HepG2 (cell line): ENCODE data around the gene ZNF608. TPM values are rescaled to one million over a fixed set of nuclear protein-coding genes. Genes with fewer than 3 reads are reported as not detected.

Source experiments
- ATAC-seq: fragments of 200-7000 bp; cut with Tn5 transposase; 3 replicates; pipeline ENCODE4 v1.9.1; 2020; ENCODE audit warnings: mild to moderate bottlenecking, moderate library complexity
- BruUV-seq: library from RNA; stranded (reverse); fragments of 400-500 nt; replicated peaks from 2 replicates; lab custom pipeline; 2021; lab: Mats Ljungman, UMichigan
- CTCF ChIA-PET: fragments of 300-600 bp; formaldehyde crosslinking; extraction: SDS; loops from one replicate; lab custom pipeline; 2021; ENCODE audit warnings: low total read pairs, inconsistent platforms, low intra/inter-chr PET ratio; lab: Yijun Ruan, JAX
- POLR2A ChIA-PET: fragments of 350-600 bp; sonication (Branson Sonifier 250); formaldehyde crosslinking; loops from one replicate; lab custom pipeline; 2020; ENCODE audit warnings: antibody characterized with exemption, inconsistent platforms; lab: Yijun Ruan, JAX
- DNase-seq: peaks from one replicate; pipeline ENCODE4 v3.0.0-alpha.2; 2015; ENCODE audit warnings: low spot score
- FAIRE-seq: peaks from 3 replicates; lab custom pipeline; 2011; peaks lifted over from hg19 to GRCh38; lab: Jason Lieb, UNC
- H2AFZ ChIP-seq: one replicate; pipeline ENCODE4 v1.6.1; 2011; ENCODE audit warnings: low read length, inconsistent platforms
- H3K27ac ChIP-seq: fragments of 300-600 bp; 3 replicates; pipeline ENCODE4 v1.8.0; 2011; ENCODE audit warnings: mixed run types, mild to moderate bottlenecking, mixed read lengths, low read length, inconsistent platforms; ENCODE audit not compliant: insufficient read depth; ENCODE audit errors: extremely low read length
- H3K27me3 ChIP-seq, 2 experiments: fragments of 200-600 bp in 1 of 2; 2 replicates in 1 of 2; 3 replicates in 1 of 2; pipeline versions ENCODE4 v1.6.0 to v1.8.0; 2011; ENCODE audit warnings: low read length in 2 of 2, mild to moderate bottlenecking in 2 of 2, moderate library complexity in 2 of 2, inconsistent platforms in 1 of 2; ENCODE audit not compliant: insufficient read depth in 2 of 2, control insufficient read depth in 1 of 2
- H3K36me3 ChIP-seq, 2 experiments: fragments of 200-600 bp in 1 of 2; replicated peaks in 1 of 2; 2 replicates in 1 of 2; 3 replicates in 1 of 2; pipeline versions ENCODE4 v1.5.1 to v1.8.0; 2011; ENCODE audit warnings: low read length in 2 of 2, inconsistent platforms in 1 of 2; ENCODE audit not compliant: insufficient read depth in 2 of 2, control insufficient read depth in 1 of 2
- H3K4me1 ChIP-seq: 2 replicates; pipeline ENCODE4 v1.5.1; 2012; ENCODE audit warnings: low read length, inconsistent platforms; ENCODE audit not compliant: insufficient read depth
- H3K4me2 ChIP-seq: 2 replicates; pipeline ENCODE4 v1.6.0; 2011; ENCODE audit warnings: low read depth, low read length, inconsistent platforms
- H3K4me3 ChIP-seq, 3 experiments: fragments of 200-600 bp in 1 of 3; sonication (generic), shearing (Covaris generic) in 1 of 3; replicated peaks in 1 of 3; 2 replicates each; pipeline ENCODE4 v1.5.1; 2011 to 2016; ENCODE audit warnings: low read length in 3 of 3, inconsistent platforms in 2 of 3, low read depth in 2 of 3, mild to moderate bottlenecking in 2 of 3, control low read depth in 1 of 3, mixed read lengths in 1 of 3; ENCODE audit not compliant: insufficient read depth in 1 of 3
- H3K79me2 ChIP-seq: one replicate; pipeline ENCODE4 v1.6.1; 2011; ENCODE audit warnings: low read length, inconsistent platforms; ENCODE audit not compliant: insufficient read depth
- H3K9ac ChIP-seq: 2 replicates; pipeline ENCODE4 v1.6.0; 2011; ENCODE audit warnings: mild to moderate bottlenecking, low read depth, low read length, inconsistent platforms; ENCODE audit not compliant: insufficient read depth
- H3K9me3 ChIP-seq: 2 replicates; pipeline ENCODE4 v1.5.1; 2012; ENCODE audit warnings: mild to moderate bottlenecking, low read length
- H4K20me1 ChIP-seq: 2 replicates; pipeline ENCODE4 v1.6.0; 2011; ENCODE audit warnings: inconsistent platforms, mild to moderate bottlenecking, low read length, moderate library complexity; ENCODE audit not compliant: insufficient read depth
- ASH2L ChIP-seq: fragments of 300-600, 200-600 bp; sonication (generic); IDR thresholded peaks from 2 replicates; pipeline ENCODE4 v1.7.0; 2017; ENCODE audit warnings: low read depth, mild to moderate bottlenecking, moderate library complexity, mixed read lengths, low read length; ENCODE audit not compliant: insufficient read length
- DPF2 ChIP-seq: sonication (generic); formaldehyde crosslinking; IDR thresholded peaks from 2 replicates; pipeline ENCODE4 v1.4.0; 2020; ENCODE audit warnings: mild to moderate bottlenecking, low read depth, missing genetic modification reagents, borderline replicate concordance
- IKZF4 ChIP-seq: sonication (generic); formaldehyde crosslinking; IDR thresholded peaks from 2 replicates; pipeline ENCODE4 v1.5.1; 2020; ENCODE audit warnings: borderline replicate concordance, mild to moderate bottlenecking, low read depth, missing genetic modification reagents; ENCODE audit errors: not compliant biosample characterization
- MLXIP ChIP-seq: sonication (generic); formaldehyde crosslinking; IDR thresholded peaks from 2 replicates; pipeline ENCODE4 v1.9.0; 2021; ENCODE audit warnings: missing genetic modification reagents, borderline replicate concordance
- NPAS2 ChIP-seq: sonication (generic); formaldehyde crosslinking; IDR thresholded peaks from 2 replicates; pipeline ENCODE4 v1.8.0; 2022; ENCODE audit warnings: mild to moderate bottlenecking, missing genetic modification reagents, borderline replicate concordance
- PATZ1 ChIP-seq: sonication (generic); formaldehyde crosslinking; IDR thresholded peaks from 2 replicates; pipeline ENCODE4 v1.4.0; 2020; ENCODE audit warnings: missing genetic modification reagents
- TSC22D2 ChIP-seq: sonication (generic); formaldehyde crosslinking; IDR thresholded peaks from 2 replicates; pipeline ENCODE4 v1.5.1; 2020; ENCODE audit warnings: missing genetic modification reagents, mild to moderate bottlenecking, borderline replicate concordance
- ZNF331 ChIP-seq: sonication (generic); formaldehyde crosslinking; IDR thresholded peaks from 2 replicates; pipeline ENCODE4 v1.4.0; 2020; ENCODE audit warnings: missing genetic modification reagents
- ZNF570 ChIP-seq: sonication (generic); formaldehyde crosslinking; IDR thresholded peaks from 2 replicates; pipeline ENCODE4 v1.4.0; 2020; ENCODE audit warnings: mild to moderate bottlenecking, missing genetic modification reagents, borderline replicate concordance
- ZNF674 ChIP-seq: sonication (generic); formaldehyde crosslinking; IDR thresholded peaks from 2 replicates; pipeline ENCODE4 v1.5.0; 2020; ENCODE audit warnings: low read depth, mild to moderate bottlenecking, missing genetic modification reagents
- ZNF737 ChIP-seq: sonication (generic); formaldehyde crosslinking; IDR thresholded peaks from 2 replicates; pipeline ENCODE4 v1.5.0; 2020; ENCODE audit warnings: missing genetic modification reagents, mild to moderate bottlenecking, borderline replicate concordance
- ZNF800 ChIP-seq: sonication (generic); formaldehyde crosslinking; IDR thresholded peaks from 2 replicates; pipeline ENCODE4 v1.4.0; 2020; ENCODE audit warnings: missing genetic modification reagents
- WGBS: methylation state at CpG from one replicate; pipeline ENCODE4 v1.1.6; 2017; ENCODE audit warnings: low lambda C conversion rate; 5-methylcytosine and 5-hydroxymethylcytosine counted together
- in situ Hi-C: cut with HindIII; loops from 2 replicates; pipeline ENCODE4 v1.10.0; 2017; ENCODE audit warnings: low pct_unique_long_range_greater_than_20kb; ENCODE audit not compliant: extremely low pct_ligation_motif_present
- intact Hi-C: fragments of 100-400 bp; cut with micrococcal nuclease; formaldehyde crosslinking; loops from one replicate; pipeline ENCODE4 v1.10.0; 2022; ENCODE audit not compliant: unreplicated experiment
- polyA plus RNA-seq, 8 experiments: library from polyadenylated mRNA; depleted of rRNA in 3 of 8; stranded (reverse) in 7 of 8; unstranded in 1 of 8; fragments of >200 nt; fragmentation: Illumina TruSeq in 4 of 8; extraction: Trizol in 4 of 8; gene quantifications; 2 replicates each; pipeline versions ENCODE4 v1.2.1 to v1.2.3, GENCODE V29; 2011 to 2016; ENCODE audit warnings: low read depth in 4 of 8, missing spikeins in 1 of 8, mixed read lengths in 1 of 8; ENCODE audit not compliant: insufficient read depth in 1 of 8
- total RNA-seq, 5 experiments: library from RNA; depleted of rRNA; stranded (reverse); fragments of >200 nt; fragmentation: Illumina TruSeq; extraction: Trizol; gene quantifications; 2 replicates each; pipeline ENCODE4 v1.2.3, GENCODE V29; 2016; ENCODE audit warnings: low read depth in 1 of 5
- TF ChIP-seq, protein P1 (sequence below): sonication (generic); formaldehyde crosslinking; IDR thresholded peaks from 2 replicates; pipeline ENCODE4 v1.5.1; 2020; ENCODE audit warnings: mild to moderate bottlenecking, missing genetic modification reagents, borderline replicate concordance
- TF ChIP-seq, protein P2 (sequence below): sonication (generic); formaldehyde crosslinking; IDR thresholded peaks from 2 replicates; pipeline ENCODE4 v1.5.0; 2020; ENCODE audit warnings: mild to moderate bottlenecking, low read depth, missing genetic modification reagents, borderline replicate concordance

ZNF608 gene
- total and polyA plus RNA-seq, 2 of the 13 experiments (the other 11 are each of a cell fraction or from before 2014, with no cell fraction given) = 0.66 to 0.91 TPM

- Histone ChIP-seq H3K9ac (no peak overlapping the region), H3K4me1 (peaks cover 26% of the 10 kb centered on the region), H3K27me3 (no peaks in the 10 kb centered on the region; a peak in 1 of 5 replicates), H3K79me2 (no peaks in the 10 kb centered on the region), H3K4me3 (no peak overlapping the region), H3K4me2 (no peak overlapping the region), H2AFZ (no peak overlapping the region), H3K36me3 (no peaks in the 10 kb centered on the region), H3K27ac (no peak overlapping the region), H4K20me1 (no peaks in the 10 kb centered on the region), H3K9me3 (no peaks in the 10 kb centered on the region)
- ChIA-PET POLR2A (interaction anchor here (0.6 to 1.7 kb wide), 2 partner anchors 26 to 27 kb away, joined by 3 to 8 read pairs; no protein-coding TSS in a partner anchor), CTCF (no interaction called here)
- in situ Hi-C loops (no loop called here), intact Hi-C loops (no loop called here)
- BruUV-seq = no TSS peak
- 55% methylated on average over 8 of the region's 8 CpGs for whole genome bisulfite sequencing
- DNase-seq = no peak
- FAIRE-seq = no peak
- no peak for ATAC-seq
- TF ChIP-seq ASH2L (no peak), ZNF737 (CRISPR knock-in tag) (no peak), TSC22D2 (CRISPR knock-in tag) (no peak), DPF2 (CRISPR knock-in tag) (no peak), ZNF800 (CRISPR knock-in tag) (no peak), ZNF331 (no peak), MLXIP (CRISPR knock-in tag) (no peak), NPAS2 (CRISPR knock-in tag) (no peak), ZNF674 (no peak), IKZF4 (no peak), ZNF570 (CRISPR knock-in tag) (no peak), PATZ1 (no peak)
- TF ChIP-seq, protein P1, sequence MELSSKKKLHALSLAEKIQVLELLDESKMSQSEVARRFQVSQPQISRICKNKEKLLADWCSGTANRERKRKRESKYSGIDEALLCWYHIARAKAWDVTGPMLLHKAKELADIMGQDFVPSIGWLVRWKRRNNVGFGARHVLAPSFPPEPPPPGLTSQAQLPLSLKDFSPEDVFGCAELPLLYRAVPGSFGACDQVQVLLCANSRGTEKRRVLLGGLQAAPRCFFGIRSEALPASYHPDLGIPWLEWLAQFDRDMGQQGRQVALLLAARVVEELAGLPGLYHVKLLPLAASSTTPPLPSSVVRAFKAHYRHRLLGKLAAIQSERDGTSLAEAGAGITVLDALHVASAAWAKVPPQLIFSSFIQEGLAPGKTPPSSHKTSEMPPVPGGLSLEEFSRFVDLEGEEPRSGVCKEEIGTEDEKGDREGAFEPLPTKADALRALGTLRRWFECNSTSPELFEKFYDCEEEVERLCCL (CRISPR knock-in tag) = no peak
- TF ChIP-seq, protein P2, sequence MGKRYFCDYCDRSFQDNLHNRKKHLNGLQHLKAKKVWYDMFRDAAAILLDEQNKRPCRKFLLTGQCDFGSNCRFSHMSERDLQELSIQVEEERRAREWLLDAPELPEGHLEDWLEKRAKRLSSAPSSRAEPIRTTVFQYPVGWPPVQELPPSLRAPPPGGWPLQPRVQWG (CRISPR knock-in tag) = no peak
Measured at GRCh38 chr5:124721229-124721735, 25.2 kb downstream of the ZNF608 start.
